ENCODE results near the gene WDR45B.

Gene WDR45B

GRCh38 chr17:82619641-82620040, 28.6 kb downstream of the WDR45B start:
- no peak for DNase-seq

- no peak for DNase-seq
Observed at GRCh38 chr17:82619211-82619610, 29.0 kb downstream of the WDR45B start.

GRCh38 chr17:82616021-82616711, 32.1 kb downstream of the WDR45B start:
- DNase-seq, result no peak

GRCh38 chr17:82615084-82616020, 32.9 kb downstream of the WDR45B start:
- no peak for DNase-seq

- DNase-seq, result no peak
Observed at GRCh38 chr17:82614095-82614631, 34.1 kb downstream of the WDR45B start.

- no peak for DNase-seq
Observed at GRCh38 chr17:82613283-82614094, 34.8 kb downstream of the WDR45B start.

- DNase-seq, result peak; percentile 46
Observed at GRCh38 chr17:82611140-82612058, 36.8 kb downstream of the WDR45B start.

- no peak for DNase-seq
Observed at GRCh38 chr17:82609655-82610054, 38.6 kb downstream of the WDR45B start.

GRCh38 chr17:82608816-82609215, 39.4 kb downstream of the WDR45B start:
- DNase-seq, result no peak

GRCh38 chr17:82605939-82606600, 42.2 kb downstream of the WDR45B start:
- DNase-seq, result no peak

- DNase-seq, result no peak
Observed at GRCh38 chr17:82604532-82604931, 43.7 kb downstream of the WDR45B start.

- no peak for DNase-seq
Observed at GRCh38 chr17:82603981-82604448, 44.2 kb downstream of the WDR45B start.

GRCh38 chr17:82602986-82603710, 45.1 kb downstream of the WDR45B start:
- no peak for DNase-seq

GRCh38 chr17:82602487-82602886, 45.8 kb downstream of the WDR45B start:
- no peak for DNase-seq

GRCh38 chr17:82601447-82602000, 46.7 kb downstream of the WDR45B start:
- no peak for DNase-seq

GRCh38 chr17:82600731-82601446, 47.4 kb downstream of the WDR45B start:
- DNase-seq, result no peak

- DNase-seq, result no peak
Observed at GRCh38 chr17:82599674-82600661, 48.3 kb downstream of the WDR45B start.
